ENCODE measurements around the gene AZGP1. TPM values are rescaled to one million over a fixed set of nuclear protein-coding genes. Genes with fewer than 3 reads are reported as not detected.

The AZGP1 gene
- total RNA-seq, 1 donor from 2014 or later = 31.8 TPM

DNA sequence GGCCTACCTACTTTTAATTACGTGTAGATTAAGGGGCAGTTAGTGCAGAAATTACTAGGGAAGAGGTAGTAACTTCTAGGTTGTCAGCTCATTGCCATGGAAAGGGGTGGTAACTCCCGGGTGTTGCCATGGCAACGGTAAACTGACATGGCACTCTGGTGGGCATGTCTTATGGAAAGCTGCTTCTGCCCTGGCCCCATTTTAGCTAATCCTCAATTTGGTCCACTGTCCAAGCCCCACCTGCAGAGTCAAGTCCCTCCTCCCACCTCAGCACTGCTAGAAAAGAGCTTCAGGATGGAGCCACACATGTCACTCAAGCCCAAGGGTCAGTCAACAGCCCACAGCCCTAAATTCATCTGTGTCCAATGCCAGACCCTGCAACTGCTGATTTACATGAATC lies 32.1 kb upstream of the AZGP1 start:
- Histone ChIP-seq H3K4me3 (no peak overlapping the region), H3K27ac (no peak overlapping the region), H3K36me3 (no peaks in the 10 kb centered on the region), H3K9me3 (no peaks in the 10 kb centered on the region), H3K4me1 (peaks cover 18% of the 10 kb centered on the region), H3K27me3 (ENCODE audit: low read depth) (no peaks in the 10 kb centered on the region)
- ATAC-seq (no peak), DNase-seq (no peak)
- TF ChIP-seq, protein P1, sequence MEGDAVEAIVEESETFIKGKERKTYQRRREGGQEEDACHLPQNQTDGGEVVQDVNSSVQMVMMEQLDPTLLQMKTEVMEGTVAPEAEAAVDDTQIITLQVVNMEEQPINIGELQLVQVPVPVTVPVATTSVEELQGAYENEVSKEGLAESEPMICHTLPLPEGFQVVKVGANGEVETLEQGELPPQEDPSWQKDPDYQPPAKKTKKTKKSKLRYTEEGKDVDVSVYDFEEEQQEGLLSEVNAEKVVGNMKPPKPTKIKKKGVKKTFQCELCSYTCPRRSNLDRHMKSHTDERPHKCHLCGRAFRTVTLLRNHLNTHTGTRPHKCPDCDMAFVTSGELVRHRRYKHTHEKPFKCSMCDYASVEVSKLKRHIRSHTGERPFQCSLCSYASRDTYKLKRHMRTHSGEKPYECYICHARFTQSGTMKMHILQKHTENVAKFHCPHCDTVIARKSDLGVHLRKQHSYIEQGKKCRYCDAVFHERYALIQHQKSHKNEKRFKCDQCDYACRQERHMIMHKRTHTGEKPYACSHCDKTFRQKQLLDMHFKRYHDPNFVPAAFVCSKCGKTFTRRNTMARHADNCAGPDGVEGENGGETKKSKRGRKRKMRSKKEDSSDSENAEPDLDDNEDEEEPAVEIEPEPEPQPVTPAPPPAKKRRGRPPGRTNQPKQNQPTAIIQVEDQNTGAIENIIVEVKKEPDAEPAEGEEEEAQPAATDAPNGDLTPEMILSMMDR (IDR thresholded peaks at IDR 0.05) = no peak
- intact Hi-C loops (cut with DNase I) = no loop called here

- H3K27ac ChIP-seq = peak overlapping the region; percentile 56
Measured at GRCh38 chr7:100003711-100004661, 28.2 kb upstream of the AZGP1 start.

DNA sequence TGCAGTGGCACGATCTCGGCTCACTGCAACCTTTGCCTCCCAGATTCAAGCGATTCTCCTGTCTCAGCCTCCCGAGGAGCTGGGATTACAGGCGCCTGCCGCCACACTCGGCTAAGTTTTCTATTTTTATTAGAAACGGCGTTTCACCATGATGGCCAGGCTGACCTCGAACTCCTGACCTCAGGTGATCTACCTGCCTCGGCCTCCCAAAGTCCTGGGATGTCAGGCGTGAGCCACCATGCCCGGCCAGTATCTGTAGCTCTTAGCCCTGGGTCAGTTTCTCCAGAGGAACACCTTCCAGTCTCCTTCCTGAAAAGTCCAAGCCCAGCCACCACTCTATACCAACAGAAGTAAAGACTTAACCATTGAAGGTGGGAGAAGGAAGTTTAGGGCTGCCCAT lies 24.4 kb upstream of the AZGP1 start:
- no peak overlapping the region for H3K27ac ChIP-seq
- ATAC-seq = no peak
- no peaks in the 10 kb centered on the region for H3K27me3 ChIP-seq (ENCODE audit: low read depth)
- no peak overlapping the region for H3K4me3 ChIP-seq
- H3K4me1 ChIP-seq = peaks cover 33% of the 10 kb centered on the region
- TF ChIP-seq, protein P1 (IDR thresholded peaks at IDR 0.05) = no peak
- no peaks in the 10 kb centered on the region for H3K36me3 ChIP-seq
- intact Hi-C loops (cut with DNase I) = no loop called here
- H3K9me3 ChIP-seq = no peaks in the 10 kb centered on the region
- no peak for DNase-seq

More at GRCh38 chr7:100003711-100004661, 28.2 kb upstream of the AZGP1 start:
- Histone ChIP-seq H3K4me3 (no peak overlapping the region), H3K36me3 (no peaks in the 10 kb centered on the region), H3K9me3 (no peaks in the 10 kb centered on the region), H3K4me1 (peaks cover 18% of the 10 kb centered on the region), H3K27me3 (ENCODE audit: low read depth) (no peaks in the 10 kb centered on the region)
- ATAC-seq = peak; percentile 95 to 99
- peak; percentile 82 for DNase-seq
- intact Hi-C loops (cut with DNase I) = no loop called here
- TF ChIP-seq, protein P1 (IDR thresholded peaks at IDR 0.05) = no peak

GRCh38 chr7:99997545-99998137 lies 21.8 kb upstream of the AZGP1 start:
- ATAC-seq (peak; percentile 74 to 81), DNase-seq (peak; percentile 68)
- no peaks in the 10 kb centered on the region for H3K36me3 ChIP-seq
- TF ChIP-seq, protein P1 (IDR thresholded peaks at IDR 0.05) = peak; percentile 51
- H3K27ac ChIP-seq = peak overlapping the region; percentile 73
- intact Hi-C loops (cut with DNase I) = no loop called here
- peak overlapping the region; percentile 51 for H3K4me3 ChIP-seq
- H3K27me3 ChIP-seq (ENCODE audit: low read depth) = no peaks in the 10 kb centered on the region
- H3K9me3 ChIP-seq = no peaks in the 10 kb centered on the region
- peaks cover 24% of the 10 kb centered on the region for H3K4me1 ChIP-seq

DNA sequence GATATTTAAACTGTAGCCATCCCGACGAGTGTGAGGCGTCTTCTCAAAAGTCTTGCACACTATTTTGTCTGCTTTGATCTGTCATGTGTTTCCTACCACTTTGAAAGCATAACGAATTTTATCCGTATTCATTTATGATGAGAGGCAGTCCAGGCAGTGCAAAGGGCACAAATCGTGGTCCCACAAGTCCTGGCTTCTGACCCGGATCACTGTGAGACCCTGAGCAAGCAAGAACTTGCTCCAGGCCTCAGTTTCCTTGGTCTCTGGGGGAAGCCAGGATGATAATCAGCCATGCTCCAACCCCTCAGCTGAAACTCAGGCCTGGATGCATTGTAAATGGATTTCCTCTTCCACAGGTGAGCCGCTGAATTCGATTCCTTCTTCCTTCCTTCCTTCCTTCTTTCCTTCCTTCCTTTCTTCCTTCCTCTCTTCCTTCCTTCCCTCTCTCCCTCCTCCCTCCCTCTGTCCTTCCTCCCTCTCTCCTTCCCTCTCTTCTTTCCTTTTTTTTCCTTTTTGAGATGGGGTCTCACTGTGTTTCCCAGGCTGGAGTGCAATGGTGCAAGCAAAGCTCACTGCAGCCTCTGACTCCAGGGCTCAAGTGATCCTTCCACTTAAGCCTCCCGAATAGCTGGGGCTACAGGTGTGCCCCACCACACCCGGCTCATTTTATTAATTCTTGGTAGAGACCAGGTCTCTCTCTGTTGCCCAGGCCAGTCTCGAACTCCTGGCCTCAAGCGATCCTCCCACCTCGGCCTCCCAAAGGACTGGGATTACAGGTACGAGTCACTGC lies 21.1 kb upstream of the AZGP1 start:
- DNase-seq = no peak
- no peak for ATAC-seq
- TF ChIP-seq, protein P1 (IDR thresholded peaks at IDR 0.05) = no peak
- Histone ChIP-seq H3K36me3 (no peaks in the 10 kb centered on the region), H3K27me3 (ENCODE audit: low read depth) (no peaks in the 10 kb centered on the region), H3K9me3 (no peaks in the 10 kb centered on the region), H3K4me3 (peak overlapping the region; percentile 51), H3K27ac (peak overlapping the region; percentile 73), H3K4me1 (peaks cover 26% of the 10 kb centered on the region)
- intact Hi-C loops (cut with DNase I) = no loop called here
